ENCODE data around the gene CCNJL. TPM values are rescaled to one million over a fixed set of nuclear protein-coding genes. Genes with fewer than 3 reads are reported as not detected.

Gene CCNJL
- total RNA-seq, 1 donor, result 0.86 TPM

DNA sequence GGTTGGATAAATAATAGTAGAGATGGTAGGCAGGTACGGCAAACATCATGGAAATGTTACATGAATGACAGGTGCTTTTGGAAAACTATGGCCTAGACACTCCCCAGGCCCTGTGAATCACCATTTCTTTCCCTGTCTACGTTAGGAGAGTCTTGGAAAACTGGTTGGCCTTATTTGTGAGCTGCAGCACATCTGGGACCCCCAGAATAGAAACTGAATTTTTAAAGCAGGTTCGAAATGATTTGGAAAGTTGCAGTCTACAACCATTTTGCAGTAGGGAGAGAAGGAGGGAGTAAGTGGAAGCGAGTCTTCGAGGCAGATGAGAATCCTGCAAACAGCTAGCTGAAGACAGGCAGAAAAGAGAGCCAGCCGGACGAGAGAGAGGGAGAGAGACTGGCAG is 45.0 kb upstream of the CCNJL start:
- no peak for DNase-seq (ENCODE audit: low read depth)
- H3K4me3 ChIP-seq (ENCODE audit: low read depth, low read length), result no peak overlapping the region

DNA sequence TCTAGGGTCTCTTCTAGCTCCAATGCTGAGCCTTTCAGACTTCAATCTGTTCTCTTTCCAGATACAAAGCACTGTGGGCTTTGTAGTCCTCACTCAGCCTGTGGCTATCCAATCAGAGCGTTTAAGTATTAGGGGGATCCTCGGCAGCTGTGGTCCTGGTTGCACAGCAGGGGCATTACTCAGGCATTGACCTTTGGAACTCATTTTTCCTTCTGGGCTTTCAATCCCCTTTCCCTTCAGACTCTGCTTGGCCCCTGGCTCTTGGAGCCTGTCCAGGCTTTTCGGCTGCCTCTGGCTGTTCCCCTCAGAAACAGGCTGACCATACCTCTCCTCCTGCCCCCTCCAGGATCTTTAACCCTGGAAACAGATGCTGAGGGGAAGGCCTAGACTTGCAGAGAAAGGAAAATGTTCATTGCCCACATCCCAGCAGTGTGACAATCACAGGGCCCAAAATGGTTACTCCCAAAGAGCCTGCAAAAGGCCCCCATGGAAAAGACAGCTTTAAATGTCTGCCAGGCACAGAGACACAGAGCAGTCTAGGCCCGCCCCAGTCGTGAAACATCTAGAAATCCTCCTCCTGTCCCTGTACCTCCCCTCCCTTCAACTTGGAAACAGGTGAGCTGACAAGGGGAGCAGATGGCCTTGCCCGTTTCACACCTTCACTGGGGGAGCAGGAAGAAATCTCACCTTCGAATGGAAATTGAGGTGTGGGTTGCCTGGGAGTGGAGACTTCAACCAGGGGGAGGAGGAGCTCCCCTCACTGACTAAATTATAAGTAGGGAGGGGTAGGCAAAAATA is 44.4 kb upstream of the CCNJL start:
- DNase-seq (ENCODE audit: low read depth), result no peak
- TF ChIP-seq CTCF (IDR thresholded peaks at IDR 0.05; ENCODE audit: insufficient read depth, low read depth, low read length), result no peak
- no peak overlapping the region for H3K4me3 ChIP-seq (ENCODE audit: low read depth, low read length)

More for the DNA sequence above, 45.0 kb upstream of the CCNJL start:
- no peak for TF ChIP-seq CTCF (IDR thresholded peaks at IDR 0.05; ENCODE audit: insufficient read depth, low read depth, low read length)

DNA sequence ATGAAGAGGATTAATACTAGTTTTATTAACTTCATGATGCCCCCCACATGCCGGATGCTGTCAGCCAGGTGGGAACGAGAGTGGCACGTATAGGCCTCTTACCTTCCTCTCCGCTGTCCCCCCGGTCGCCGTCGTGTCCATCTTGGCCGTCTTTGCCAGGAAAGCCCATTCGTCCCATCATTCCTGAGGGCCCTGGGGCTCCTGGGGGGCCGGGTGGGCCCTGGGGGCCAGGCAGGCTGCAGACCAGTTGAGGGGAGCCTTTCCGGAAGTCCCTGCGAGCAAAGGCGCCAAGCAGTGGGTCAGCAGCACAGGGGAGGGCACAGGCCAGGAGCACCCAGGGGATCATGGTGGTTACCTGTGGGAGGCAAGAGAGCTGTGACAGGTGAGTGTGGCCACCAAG is 42.3 kb upstream of the CCNJL start:
- DNase-seq (ENCODE audit: low read depth), result no peak
- no peak overlapping the region for H3K4me3 ChIP-seq (ENCODE audit: low read depth, low read length)
- TF ChIP-seq CTCF (IDR thresholded peaks at IDR 0.05; ENCODE audit: insufficient read depth, low read depth, low read length), result no peak

DNA sequence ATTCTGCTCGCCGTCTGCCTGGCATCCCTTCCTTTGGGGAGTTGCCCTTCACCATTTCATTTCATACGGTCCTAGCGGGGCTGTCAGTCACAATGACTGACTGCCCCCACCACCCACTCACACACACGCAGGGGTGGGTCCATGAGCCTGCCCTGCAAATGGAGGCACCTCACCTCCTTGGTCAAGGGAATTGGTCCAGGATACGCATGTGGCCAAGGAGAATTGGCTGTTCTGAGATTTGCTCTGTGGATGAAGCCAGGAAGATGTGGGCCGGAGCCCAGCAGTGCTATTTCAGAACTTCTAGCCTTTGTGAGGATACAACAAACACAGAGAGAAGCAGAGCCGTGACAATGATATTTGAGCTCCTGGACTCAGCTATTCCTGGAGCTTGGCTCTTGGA is 41.0 kb upstream of the CCNJL start:
- no peak for TF ChIP-seq CTCF (IDR thresholded peaks at IDR 0.05; ENCODE audit: insufficient read depth, low read depth, low read length)
- H3K4me3 ChIP-seq (ENCODE audit: low read depth, low read length), result no peak overlapping the region
- DNase-seq (ENCODE audit: low read depth), result no peak

- no peak for TF ChIP-seq CTCF (IDR thresholded peaks at IDR 0.05; ENCODE audit: insufficient read depth, low read depth, low read length)
- no peak for DNase-seq (ENCODE audit: low read depth)
- H3K4me3 ChIP-seq (ENCODE audit: low read depth, low read length), result no peak overlapping the region
These were observed 39.9 kb upstream of the CCNJL start for GRCh38 chr5:160352308-160352707.

GRCh38 chr5:160349935-160350303 is 37.6 kb upstream of the CCNJL start:
- no peak overlapping the region for H3K4me3 ChIP-seq (ENCODE audit: low read depth, low read length)
- DNase-seq (ENCODE audit: low read depth), result no peak
- TF ChIP-seq CTCF (IDR thresholded peaks at IDR 0.05; ENCODE audit: insufficient read depth, low read depth, low read length), result no peak
